ENCODE data around the gene ACOXL.

The ACOXL gene

DNA sequence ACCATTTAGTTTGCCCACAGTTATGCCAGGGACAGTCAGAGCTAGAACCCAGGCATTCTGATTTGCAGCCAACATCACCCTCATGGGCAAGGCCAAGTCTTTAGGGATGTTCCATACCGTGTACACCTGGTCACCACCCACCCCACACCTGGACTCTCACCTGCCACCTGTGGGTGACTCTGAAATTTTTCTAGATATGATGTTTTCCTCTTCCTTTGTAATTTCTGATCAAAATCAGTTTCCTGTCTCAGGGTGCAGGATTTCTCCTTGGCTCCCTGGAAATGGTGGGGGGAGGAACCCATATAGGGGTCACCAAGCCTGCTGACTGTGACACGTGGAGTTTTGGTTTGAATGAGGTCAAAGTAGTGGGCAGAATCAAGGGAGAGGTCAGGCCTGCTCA is 138.2 kb downstream of the ACOXL start:
- Histone ChIP-seq H3K4me1 (ENCODE audit: control insufficient read depth, insufficient read depth, low read depth, low read length) (peaks cover 2% of the 10 kb centered on the region), H2BK15ac (ENCODE audit: low read depth, poor library complexity, severe bottlenecking) (no peak overlapping the region)

DNA sequence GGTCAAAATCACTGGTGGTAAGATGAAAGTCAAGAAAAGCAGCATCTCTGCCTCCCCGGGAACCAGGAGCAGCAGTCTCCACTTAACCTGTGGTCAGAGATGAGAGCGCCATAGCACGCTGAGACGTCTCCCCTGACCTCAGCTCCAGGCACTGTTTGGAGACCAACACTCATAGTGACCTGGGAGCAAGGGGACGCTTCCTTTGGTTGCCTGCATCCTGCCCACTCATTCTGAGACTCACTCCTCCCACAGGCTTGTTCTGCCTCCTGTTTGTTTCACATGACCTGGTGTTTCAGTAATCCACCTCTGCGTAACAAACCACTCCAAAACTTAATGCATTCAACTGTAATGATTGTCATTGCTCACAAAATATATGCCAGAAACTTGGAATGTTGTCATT is 139.3 kb downstream of the ACOXL start:
- no peak overlapping the region for H3K4ac ChIP-seq (ENCODE audit: low read depth in 1 of 2, low read length in 2 of 2)
- WGBS = 74% methylated on average over 6 of the region's 6 CpGs
- H3K18ac ChIP-seq (ENCODE audit: low read depth in 1 of 2, low read length in 2 of 2) = no peak overlapping the region

More for the DNA sequence above, 138.2 kb downstream of the ACOXL start:
- Histone ChIP-seq H3K4me2 (ENCODE audit: low read length, poor library complexity, severe bottlenecking) (no peak overlapping the region), H3K27ac (ENCODE audit: low read length, poor library complexity, severe bottlenecking) (no peak overlapping the region), H3K79me1 (replicated peaks; ENCODE audit: low read length, poor library complexity, severe bottlenecking) (no peaks in the 10 kb centered on the region), H3K27me3 (ENCODE audit: control insufficient read depth in 1 of 2, insufficient read depth in 1 of 2, low read length in 2 of 2) (peaks cover 31 to 63% of the 10 kb centered on the region in 2 experiments), H3K4ac (ENCODE audit: low read depth in 1 of 2, low read length in 2 of 2) (no peak overlapping the region), H2AFZ (ENCODE audit: low read depth, low read length) (no peak overlapping the region), H4K91ac (ENCODE audit: low read length) (no peak overlapping the region), H3K23ac (ENCODE audit: low read length in 2 of 2) (no peak overlapping the region), H3K18ac (ENCODE audit: low read depth in 1 of 2, low read length in 2 of 2) (no peak overlapping the region), H3K36me3 (ENCODE audit: control insufficient read depth in 1 of 2, insufficient read depth in 2 of 2, low read depth in 1 of 2, low read length in 2 of 2) (no peaks in the 10 kb centered on the region), H2BK120ac (ENCODE audit: low read depth, low read length) (no peak overlapping the region), H2BK5ac (ENCODE audit: low read depth, low read length, poor library complexity, severe bottlenecking) (no peak overlapping the region), H2BK12ac (ENCODE audit: low read length in 2 of 2) (no peak overlapping the region), H3K9me3 (ENCODE audit: control insufficient read depth, low read length) (no peaks in the 10 kb centered on the region), H4K8ac (ENCODE audit: low read length) (no peak overlapping the region), H2AK5ac (ENCODE audit: low read length, severe bottlenecking) (no peak overlapping the region), H3K14ac (ENCODE audit: low read length in 2 of 2) (no peak overlapping the region), H3K4me3 (ENCODE audit: insufficient read depth in 1 of 2, low read depth in 1 of 2, low read length in 2 of 2) (no peak overlapping the region), H3K9ac (ENCODE audit: low read length) (no peak overlapping the region)
- DNase-seq = no peak
- WGBS = no CpG with 5 or more reads among the region's 2 CpGs

DNA sequence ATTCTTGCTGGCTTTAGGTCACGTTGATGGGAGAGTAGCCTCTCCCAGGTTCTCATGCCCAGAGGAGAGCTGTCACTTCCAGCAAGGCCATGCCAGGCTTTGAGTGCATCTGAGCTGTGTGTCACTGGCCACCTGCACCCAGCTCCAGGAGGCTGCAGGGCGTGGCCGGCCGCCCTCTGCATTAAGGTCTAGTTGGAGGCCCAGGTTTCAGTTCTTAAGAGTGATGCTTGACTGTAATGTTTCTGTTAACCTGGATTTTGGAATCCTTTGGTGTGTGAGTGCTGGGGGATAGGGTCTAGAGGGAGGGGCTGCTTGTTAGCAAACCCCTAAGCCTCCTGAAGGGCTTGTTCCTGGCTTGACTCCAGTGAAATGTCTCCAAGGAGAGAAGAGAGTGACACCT is 140.1 kb downstream of the ACOXL start:
- H2AK5ac ChIP-seq (ENCODE audit: low read length, severe bottlenecking) = no peak overlapping the region
- no peak overlapping the region for H3K18ac ChIP-seq (ENCODE audit: low read depth in 1 of 2, low read length in 2 of 2)
- no peak overlapping the region for H2AFZ ChIP-seq (ENCODE audit: low read depth, low read length)
- H3K14ac ChIP-seq (ENCODE audit: low read length in 2 of 2) = no peak overlapping the region
- no peak overlapping the region for H3K4me3 ChIP-seq (ENCODE audit: insufficient read depth in 1 of 2, low read depth in 1 of 2, low read length in 2 of 2)
- H2BK120ac ChIP-seq (ENCODE audit: low read depth, low read length) = no peak overlapping the region
- no peak overlapping the region for H2BK12ac ChIP-seq (ENCODE audit: low read length in 2 of 2)
- H4K8ac ChIP-seq (ENCODE audit: low read length) = no peak overlapping the region
- 95% methylated on average over 4 of the region's 4 CpGs for WGBS
- no peaks in the 10 kb centered on the region for H3K79me1 ChIP-seq (replicated peaks; ENCODE audit: low read length, poor library complexity, severe bottlenecking)
- H3K23ac ChIP-seq (ENCODE audit: low read length in 2 of 2) = no peak overlapping the region
- no peak overlapping the region for H2BK15ac ChIP-seq (ENCODE audit: low read depth, poor library complexity, severe bottlenecking)
- no peak overlapping the region for H3K4ac ChIP-seq (ENCODE audit: low read depth in 1 of 2, low read length in 2 of 2)
- no peak for DNase-seq
- H3K9me3 ChIP-seq (ENCODE audit: control insufficient read depth, low read length) = no peaks in the 10 kb centered on the region
- H3K9ac ChIP-seq (ENCODE audit: low read length) = no peak overlapping the region
- peaks cover 2% of the 10 kb centered on the region for H3K4me1 ChIP-seq (ENCODE audit: control insufficient read depth, insufficient read depth, low read depth, low read length)
- H3K36me3 ChIP-seq (ENCODE audit: control insufficient read depth in 1 of 2, insufficient read depth in 2 of 2, low read depth in 1 of 2, low read length in 2 of 2) = no peaks in the 10 kb centered on the region
- no peak overlapping the region for H3K4me2 ChIP-seq (ENCODE audit: low read length, poor library complexity, severe bottlenecking)
- H4K91ac ChIP-seq (ENCODE audit: low read length) = no peak overlapping the region
- H3K27ac ChIP-seq (ENCODE audit: low read length, poor library complexity, severe bottlenecking) = no peak overlapping the region
- no peak overlapping the region for H2BK5ac ChIP-seq (ENCODE audit: low read depth, low read length, poor library complexity, severe bottlenecking)
- H3K27me3 ChIP-seq (ENCODE audit: control insufficient read depth in 1 of 2, insufficient read depth in 1 of 2, low read length in 2 of 2) = peaks cover 29 to 57% of the 10 kb centered on the region in 2 experiments

More for the DNA sequence above, 139.3 kb downstream of the ACOXL start:
- H3K27me3 ChIP-seq (ENCODE audit: control insufficient read depth in 1 of 2, insufficient read depth in 1 of 2, low read length in 2 of 2) = peaks cover 29 to 64% of the 10 kb centered on the region in 2 experiments
- no peak overlapping the region for H2BK120ac ChIP-seq (ENCODE audit: low read depth, low read length)
- H3K4me3 ChIP-seq (ENCODE audit: insufficient read depth in 1 of 2, low read depth in 1 of 2, low read length in 2 of 2) = no peak overlapping the region
- H2BK15ac ChIP-seq (ENCODE audit: low read depth, poor library complexity, severe bottlenecking) = no peak overlapping the region
- no peak overlapping the region for H4K91ac ChIP-seq (ENCODE audit: low read length)
- H2AK5ac ChIP-seq (ENCODE audit: low read length, severe bottlenecking) = no peak overlapping the region
- no peak overlapping the region for H3K4me2 ChIP-seq (ENCODE audit: low read length, poor library complexity, severe bottlenecking)
- H2BK5ac ChIP-seq (ENCODE audit: low read depth, low read length, poor library complexity, severe bottlenecking) = no peak overlapping the region
- no peak overlapping the region for H3K27ac ChIP-seq (ENCODE audit: low read length, poor library complexity, severe bottlenecking)
- peaks cover 2% of the 10 kb centered on the region for H3K4me1 ChIP-seq (ENCODE audit: control insufficient read depth, insufficient read depth, low read depth, low read length)
- no peak overlapping the region for H2BK12ac ChIP-seq (ENCODE audit: low read length in 2 of 2)
- no peak overlapping the region for H3K23ac ChIP-seq (ENCODE audit: low read length in 2 of 2)
- H3K36me3 ChIP-seq (ENCODE audit: control insufficient read depth in 1 of 2, insufficient read depth in 2 of 2, low read depth in 1 of 2, low read length in 2 of 2) = no peaks in the 10 kb centered on the region
- no peaks in the 10 kb centered on the region for H3K9me3 ChIP-seq (ENCODE audit: control insufficient read depth, low read length)
- no peak overlapping the region for H3K14ac ChIP-seq (ENCODE audit: low read length in 2 of 2)
- no peaks in the 10 kb centered on the region for H3K79me1 ChIP-seq (replicated peaks; ENCODE audit: low read length, poor library complexity, severe bottlenecking)
- no peak for DNase-seq
- no peak overlapping the region for H2AFZ ChIP-seq (ENCODE audit: low read depth, low read length)
- H4K8ac ChIP-seq (ENCODE audit: low read length) = no peak overlapping the region
- H3K9ac ChIP-seq (ENCODE audit: low read length) = no peak overlapping the region

DNA sequence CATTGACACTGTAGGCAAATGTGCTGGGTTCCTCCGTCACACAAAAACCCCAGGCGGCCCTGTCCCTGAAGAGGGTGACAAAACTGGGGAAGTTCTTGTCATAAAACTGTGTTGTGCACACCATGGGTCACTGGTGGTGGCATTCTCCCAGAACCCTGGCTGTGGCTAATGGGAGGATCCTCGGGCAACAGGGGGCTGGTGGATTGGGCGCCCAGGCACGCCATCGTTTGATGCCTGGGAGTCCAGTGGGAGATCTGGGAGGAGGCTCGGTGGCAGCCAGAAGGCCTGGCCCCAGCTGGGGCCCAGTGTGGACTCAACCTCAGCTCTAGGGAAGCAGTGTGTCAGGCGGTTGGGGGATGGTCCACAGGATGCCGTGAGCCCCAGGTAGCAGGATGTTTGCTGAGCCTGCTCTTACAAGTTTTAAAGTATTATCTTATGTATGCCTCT is 140.7 kb downstream of the ACOXL start:
- H3K9ac ChIP-seq (ENCODE audit: low read length) = no peak overlapping the region
- no peak overlapping the region for H4K91ac ChIP-seq (ENCODE audit: low read length)
- peaks cover 33 to 60% of the 10 kb centered on the region in 2 experiments for H3K27me3 ChIP-seq (ENCODE audit: control insufficient read depth in 1 of 2, insufficient read depth in 1 of 2, low read length in 2 of 2)
- H3K79me1 ChIP-seq (replicated peaks; ENCODE audit: low read length, poor library complexity, severe bottlenecking) = no peaks in the 10 kb centered on the region
- peaks cover 2% of the 10 kb centered on the region for H3K4me1 ChIP-seq (ENCODE audit: control insufficient read depth, insufficient read depth, low read depth, low read length)
- no peak overlapping the region for H3K27ac ChIP-seq (ENCODE audit: low read length, poor library complexity, severe bottlenecking)
- H3K4me2 ChIP-seq (ENCODE audit: low read length, poor library complexity, severe bottlenecking) = no peak overlapping the region
- no peak overlapping the region for H3K14ac ChIP-seq (ENCODE audit: low read length in 2 of 2)
- no peaks in the 10 kb centered on the region for H3K36me3 ChIP-seq (ENCODE audit: control insufficient read depth in 1 of 2, insufficient read depth in 2 of 2, low read depth in 1 of 2, low read length in 2 of 2)
- no peak overlapping the region for H4K8ac ChIP-seq (ENCODE audit: low read length)
- 89% methylated on average over 9 of the region's 9 CpGs for WGBS
- H2BK5ac ChIP-seq (ENCODE audit: low read depth, low read length, poor library complexity, severe bottlenecking) = no peak overlapping the region
- H2AK5ac ChIP-seq (ENCODE audit: low read length, severe bottlenecking) = no peak overlapping the region
- H3K4ac ChIP-seq (ENCODE audit: low read depth in 1 of 2, low read length in 2 of 2) = no peak overlapping the region
- no peak overlapping the region for H2BK15ac ChIP-seq (ENCODE audit: low read depth, poor library complexity, severe bottlenecking)
- no peak for DNase-seq
- no peak overlapping the region for H3K18ac ChIP-seq (ENCODE audit: low read depth in 1 of 2, low read length in 2 of 2)
- no peak overlapping the region for H2BK120ac ChIP-seq (ENCODE audit: low read depth, low read length)
- peaks cover 4% of the 10 kb centered on the region for H3K9me3 ChIP-seq (ENCODE audit: control insufficient read depth, low read length)
- H2BK12ac ChIP-seq (ENCODE audit: low read length in 2 of 2) = no peak overlapping the region
- H2AFZ ChIP-seq (ENCODE audit: low read depth, low read length) = no peak overlapping the region
- no peak overlapping the region for H3K23ac ChIP-seq (ENCODE audit: low read length in 2 of 2)
- H3K4me3 ChIP-seq (ENCODE audit: insufficient read depth in 1 of 2, low read depth in 1 of 2, low read length in 2 of 2) = no peak overlapping the region

Data from mesenchymal stem cell (in vitro differentiated cells and primary cell).